GM21390 (cell line): Measurements from ENCODE around the gene FOXN1.
A peak's percentile ranks its signal among the peaks of the same experiment; 100 is the strongest.
"Not testable (repeated sequence)": the region's sequence is repeated elsewhere in the genome, so short reads cannot be mapped to it uniquely, and the experiment has no call there.

ENCODE experiments used
- ATAC-seq: cut with Tn5 transposase; IDR thresholded peaks from one replicate; pipeline ENCODE4 v1.9.1; 2021; ENCODE audit not compliant: unreplicated experiment

Gene FOXN1

GRCh38 chr17:28573040-28573380 lies 66.9 kb downstream of the FOXN1 start:
- no peak for ATAC-seq

DNA sequence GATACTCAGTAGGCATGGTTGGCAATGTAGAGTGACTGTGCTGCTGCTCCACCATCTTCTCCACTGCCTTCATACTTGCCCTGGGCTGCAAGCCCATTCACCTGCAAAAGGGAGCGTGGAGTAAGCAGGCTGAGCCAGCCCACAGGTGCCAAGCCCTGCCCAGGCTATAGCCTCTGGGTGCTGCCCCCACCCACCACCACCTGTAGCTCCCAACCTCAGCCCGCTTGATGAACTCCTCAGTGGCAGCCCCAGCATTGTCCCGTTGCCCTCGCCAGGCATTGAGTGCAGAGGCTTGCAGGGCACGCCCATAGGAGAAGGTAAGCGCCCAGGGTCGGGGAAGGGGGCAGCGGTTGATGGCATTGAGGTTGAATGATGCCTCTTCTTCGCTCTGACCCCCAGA lies 67.4 kb downstream of the FOXN1 start:
- ATAC-seq = no peak

GRCh38 chr17:28573966-28574480 lies 67.9 kb downstream of the FOXN1 start:
- no peak for ATAC-seq

- ATAC-seq = no peak
Observed at GRCh38 chr17:28574526-28574925, 68.4 kb downstream of the FOXN1 start.

DNA sequence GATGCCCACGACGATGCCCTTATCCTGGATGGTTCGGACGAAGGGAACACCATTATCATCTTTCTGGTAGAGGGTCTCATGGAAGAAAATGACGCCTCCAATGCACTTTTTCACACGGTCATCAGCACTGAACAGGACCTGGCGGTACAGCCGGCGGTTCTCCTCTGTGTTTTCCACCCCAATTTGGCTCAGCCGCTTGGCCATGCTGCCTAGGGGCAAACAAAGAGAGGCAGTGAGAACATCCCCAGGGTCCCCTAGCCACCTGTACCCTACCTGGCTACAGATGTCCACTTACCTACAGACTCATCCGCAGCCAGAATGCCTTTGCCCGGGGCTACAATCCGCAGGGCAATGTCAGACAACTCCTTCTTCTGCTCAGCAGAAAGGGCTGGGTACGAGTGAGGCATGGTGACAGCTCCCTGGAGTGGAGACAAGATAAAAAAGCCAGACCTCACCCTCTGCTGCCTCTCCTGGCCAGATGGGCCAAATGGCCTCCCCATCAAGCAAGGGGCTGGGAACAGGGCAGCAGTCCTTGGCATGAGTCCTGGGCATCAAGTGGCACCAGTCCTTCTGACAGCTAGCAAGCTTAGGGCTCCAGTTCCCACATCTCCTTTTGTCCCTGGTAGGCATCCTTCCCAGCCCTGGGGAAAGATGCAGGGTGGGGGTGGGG lies 69.1 kb downstream of the FOXN1 start:
- no peak for ATAC-seq

GRCh38 chr17:28576016-28576415 lies 69.9 kb downstream of the FOXN1 start:
- ATAC-seq = not testable (repeated sequence)

- ATAC-seq = peak; percentile 82
Observed at GRCh38 chr17:28576758-28577465, 70.8 kb downstream of the FOXN1 start, which contains the start of gene ALDOC. TSS of gene ALDOC (minus strand) at chr17:28576895. CDS start at chr17:28575532, 1,363 bp downstream.

GRCh38 chr17:28577466-28577824 lies 71.3 kb downstream of the FOXN1 start:
- ATAC-seq = no peak

DNA sequence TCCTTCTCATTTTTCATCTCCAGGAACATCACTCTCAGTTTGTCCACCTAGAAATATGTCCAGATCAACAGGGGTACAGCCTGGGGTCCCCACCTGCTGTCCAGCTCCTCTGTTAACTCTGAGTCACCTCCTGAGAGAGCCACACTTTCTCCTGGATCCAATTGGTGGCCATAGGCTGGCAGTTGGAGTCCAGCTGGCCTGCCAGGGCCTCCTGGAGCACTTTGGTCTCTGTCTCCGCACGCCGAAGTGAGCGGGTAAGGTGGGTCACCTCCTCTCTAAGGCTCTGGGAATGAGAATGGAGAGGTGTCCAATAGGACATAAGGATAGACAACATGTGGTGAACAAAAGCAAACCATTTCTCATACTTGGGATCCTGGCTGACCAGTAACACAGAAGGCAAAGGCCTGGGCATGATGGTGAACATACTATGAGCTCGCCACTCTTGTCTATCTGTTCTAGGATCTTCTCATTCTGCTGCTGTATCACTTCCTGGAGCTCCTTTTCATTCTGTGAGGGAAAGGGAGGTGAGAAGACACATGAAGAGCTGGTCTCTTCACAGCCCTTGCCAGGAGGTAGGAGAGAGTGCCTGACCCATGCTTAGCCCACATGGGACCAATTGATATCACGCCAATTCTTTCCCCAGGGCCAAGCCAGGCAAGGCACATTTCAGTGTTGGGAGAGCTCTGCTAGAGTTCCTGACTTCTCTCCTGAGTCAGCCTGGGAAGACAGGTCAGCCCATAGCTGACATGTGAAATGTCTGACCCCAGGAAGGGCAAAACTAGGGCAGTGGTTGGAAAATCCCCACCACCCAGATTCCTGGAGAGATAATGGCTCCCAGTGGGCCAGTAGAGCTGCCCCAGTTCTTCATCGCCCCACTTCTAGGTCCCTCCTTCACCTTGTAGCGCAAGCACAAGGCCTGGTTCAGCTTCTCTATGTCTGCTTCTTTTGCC lies 72.4 kb downstream of the FOXN1 start:
- ATAC-seq = no peak

GRCh38 chr17:28579526-28579925 lies 73.4 kb downstream of the FOXN1 start:
- no peak for ATAC-seq

DNA sequence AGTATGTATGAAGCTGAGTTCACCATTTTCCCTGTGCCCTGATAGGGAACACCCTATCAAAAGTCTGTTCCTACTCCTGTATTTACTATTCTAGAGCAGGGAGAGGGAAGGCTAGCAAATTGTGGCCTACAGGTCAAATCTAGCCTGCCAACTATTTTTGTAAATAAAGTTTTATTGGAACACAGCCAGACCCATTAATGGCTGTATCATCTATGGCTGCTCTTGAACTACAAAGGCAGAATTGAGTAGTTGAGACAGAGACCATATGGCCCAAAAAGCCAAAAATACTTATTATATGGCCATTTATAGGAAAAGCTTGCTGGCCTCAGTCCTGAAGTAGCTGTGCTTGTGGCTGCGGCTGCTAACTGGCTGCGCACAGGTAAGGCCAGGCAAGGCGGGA lies 74.8 kb downstream of the FOXN1 start:
- no peak for ATAC-seq

- no peak for ATAC-seq
Observed at GRCh38 chr17:28582513-28582912, 76.4 kb downstream of the FOXN1 start.

DNA sequence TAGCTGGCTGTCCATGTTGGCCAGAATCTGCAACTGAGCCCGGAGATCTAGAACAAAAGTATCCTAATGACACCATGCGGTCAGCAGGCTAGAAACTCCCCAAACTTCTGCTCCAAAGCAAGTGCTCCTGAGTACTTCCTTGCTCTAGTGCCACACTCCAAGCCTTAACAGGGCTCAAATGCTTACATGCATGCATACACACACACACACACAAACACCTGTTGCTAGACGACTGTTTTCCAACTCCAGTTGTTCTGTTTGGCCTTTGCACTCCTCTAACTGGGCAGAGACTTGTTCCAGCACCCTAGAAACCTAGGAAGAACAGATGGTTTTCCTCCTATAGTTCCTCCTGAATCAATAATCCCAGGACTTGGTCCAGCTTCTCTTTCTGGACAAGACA lies 78.3 kb downstream of the FOXN1 start:
- no peak for ATAC-seq

DNA sequence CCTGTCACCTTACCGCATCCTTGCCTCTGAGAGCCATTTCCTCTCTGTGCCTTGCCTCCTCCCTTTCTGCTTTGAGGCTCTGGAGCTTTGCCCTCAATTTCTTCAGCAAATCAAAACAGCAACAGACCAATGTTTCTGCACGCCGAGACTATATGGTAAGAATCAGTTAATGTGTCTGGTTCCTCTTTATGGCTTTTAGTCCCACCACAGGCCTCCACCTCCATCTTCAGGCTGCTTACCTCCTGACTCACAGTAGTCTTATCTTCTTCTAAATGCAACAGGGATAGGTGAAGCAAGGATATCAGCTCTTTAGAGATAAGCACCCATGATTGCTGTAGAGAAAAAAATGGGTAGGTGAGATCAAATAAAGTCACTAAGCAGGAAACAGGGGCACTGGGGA lies 79.7 kb downstream of the FOXN1 start:
- ATAC-seq = no peak
